GM21576 (cell line): ENCODE results near the gene CNOT2.

Experiments used
- ATAC-seq: cut with Tn5 transposase; IDR thresholded peaks from one replicate; pipeline ENCODE4 v1.9.1; 2021; ENCODE audit warnings: mild to moderate bottlenecking, moderate library complexity; ENCODE audit not compliant: unreplicated experiment

CNOT2 gene

GRCh38 chr12:70251226-70251625 lies 8.0 kb downstream of the CNOT2 start:
- ATAC-seq, result no peak

GRCh38 chr12:70251661-70252060 lies 8.4 kb downstream of the CNOT2 start:
- ATAC-seq, result no peak

- ATAC-seq, result no peak
Measured at GRCh38 chr12:70252832-70253231, 9.6 kb downstream of the CNOT2 start.

GRCh38 chr12:70254225-70254624 lies 11.0 kb downstream of the CNOT2 start:
- ATAC-seq, result no peak

GRCh38 chr12:70254846-70255245 lies 11.6 kb downstream of the CNOT2 start:
- ATAC-seq, result no peak

- ATAC-seq, result no peak
Measured at GRCh38 chr12:70255311-70255710, 12.1 kb downstream of the CNOT2 start.

GRCh38 chr12:70258605-70259403 lies 15.6 kb downstream of the CNOT2 start:
- no peak for ATAC-seq

GRCh38 chr12:70260646-70261045 lies 17.4 kb downstream of the CNOT2 start:
- ATAC-seq, result no peak

- no peak for ATAC-seq
Measured at GRCh38 chr12:70264067-70264867, 21.0 kb downstream of the CNOT2 start.

- ATAC-seq, result no peak
Measured at GRCh38 chr12:70265132-70265531, 21.9 kb downstream of the CNOT2 start.

GRCh38 chr12:70267550-70267949 lies 24.3 kb downstream of the CNOT2 start:
- no peak for ATAC-seq

GRCh38 chr12:70268972-70269371 lies 25.7 kb downstream of the CNOT2 start:
- ATAC-seq, result no peak

- ATAC-seq, result no peak
Measured at GRCh38 chr12:70270108-70270507, 26.9 kb downstream of the CNOT2 start.

- ATAC-seq, result no peak
Measured at GRCh38 chr12:70271025-70271424, 27.8 kb downstream of the CNOT2 start.

- no peak for ATAC-seq
Measured at GRCh38 chr12:70272510-70272909, 29.3 kb downstream of the CNOT2 start.

- no peak for ATAC-seq
Measured at GRCh38 chr12:70275045-70275444, 31.8 kb downstream of the CNOT2 start.

- no peak for ATAC-seq
Measured at GRCh38 chr12:70277973-70278372, 34.7 kb downstream of the CNOT2 start.

GRCh38 chr12:70278945-70279344 lies 35.7 kb downstream of the CNOT2 start:
- ATAC-seq, result no peak

- no peak for ATAC-seq
Measured at GRCh38 chr12:70283232-70283631, 40.0 kb downstream of the CNOT2 start.

GRCh38 chr12:70288817-70289216 lies 45.6 kb downstream of the CNOT2 start:
- no peak for ATAC-seq

- ATAC-seq, result no peak
Measured at GRCh38 chr12:70290116-70290515, 46.9 kb downstream of the CNOT2 start.
